ENCODE results near the gene ITGB1.
A peak's percentile ranks its signal among the peaks of the same experiment; 100 is the strongest.
"Not testable (repeated sequence)": the region's sequence is repeated elsewhere in the genome, so short reads cannot be mapped to it uniquely, and the experiment has no call there.

The ITGB1 gene

DNA sequence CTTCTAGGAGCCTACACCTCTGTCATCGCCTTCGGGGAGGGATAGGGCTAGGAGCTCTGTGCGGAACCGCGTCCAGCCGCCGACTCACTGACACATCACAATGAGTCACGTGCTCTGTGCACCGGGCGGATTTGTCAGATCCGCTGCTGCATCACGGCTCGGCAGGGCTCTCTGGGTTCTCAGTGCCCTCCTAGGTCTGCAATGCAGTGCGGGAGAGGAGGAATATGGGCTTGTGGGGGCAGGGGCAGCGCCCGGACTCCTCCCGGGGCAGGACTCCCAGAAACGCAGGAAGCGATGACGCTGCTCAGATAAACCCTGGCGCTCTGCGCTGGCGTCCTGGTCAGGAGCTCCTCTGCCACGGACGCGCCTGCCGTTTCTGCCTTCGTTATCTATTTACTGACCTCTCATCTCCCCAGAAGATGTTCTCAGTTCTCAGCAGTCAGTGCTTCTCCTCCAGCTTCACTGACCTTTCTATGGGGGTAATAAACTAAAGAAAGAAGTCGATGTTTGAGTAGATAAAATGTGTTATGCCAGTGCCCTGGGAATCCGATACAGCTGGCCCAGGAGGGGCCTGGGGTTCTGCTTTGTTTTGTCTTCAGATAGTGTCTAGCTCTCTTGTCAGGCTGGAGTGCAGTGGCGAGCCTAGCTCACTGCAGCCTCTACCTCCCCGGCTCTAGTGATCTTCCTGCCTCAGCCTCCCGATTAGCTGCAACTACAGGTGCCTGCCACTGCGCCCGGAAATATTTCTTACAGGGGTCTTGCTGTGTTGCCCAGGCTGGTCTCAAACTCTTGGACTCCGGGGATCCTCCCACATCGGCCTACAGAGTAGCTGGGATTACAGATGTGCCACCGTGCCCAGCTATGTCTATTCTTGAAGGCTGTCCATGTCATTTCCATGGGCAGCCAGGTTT, 22.8 kb upstream of the ITGB1 start:
- peak; percentile 61 for DNase-seq (ENCODE audit: low read depth)

DNA sequence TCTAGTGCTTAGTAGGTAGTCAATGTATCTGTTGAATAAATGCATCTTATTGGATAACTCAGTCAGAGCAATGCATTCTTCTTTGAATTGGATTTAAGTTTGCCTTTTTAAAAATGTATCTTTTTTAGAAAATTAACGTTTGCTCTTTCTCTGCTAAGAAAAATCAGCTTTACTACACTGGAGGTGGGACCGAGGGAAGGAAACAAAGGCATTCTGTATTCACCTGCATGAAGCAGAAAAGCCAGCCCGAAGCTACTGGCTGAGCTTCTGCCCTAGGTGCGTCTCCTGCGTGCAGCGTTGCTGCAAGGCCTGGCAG, 22.2 kb upstream of the ITGB1 start:
- DNase-seq (ENCODE audit: low read depth) = no peak

DNA sequence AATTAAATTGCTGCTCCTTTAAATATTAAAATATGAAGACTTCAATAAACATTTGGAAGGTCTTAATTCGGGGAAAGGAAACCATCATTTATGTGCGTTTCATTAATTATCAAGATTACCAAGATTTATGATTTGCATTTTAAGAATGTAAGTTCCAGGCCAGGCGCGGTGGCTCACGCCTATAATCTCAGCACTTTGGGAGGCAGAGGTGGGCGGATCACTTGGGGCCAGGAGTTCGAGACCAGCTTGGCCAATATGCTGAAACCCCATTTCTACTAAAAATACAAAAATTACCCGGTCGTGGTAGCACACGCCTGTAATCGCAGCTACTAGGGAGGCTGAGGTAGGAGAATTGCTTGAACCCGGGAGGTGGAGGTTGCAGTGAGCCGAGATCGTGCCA, 21.7 kb upstream of the ITGB1 start:
- DNase-seq (ENCODE audit: low read depth) = not testable (repeated sequence)

DNA sequence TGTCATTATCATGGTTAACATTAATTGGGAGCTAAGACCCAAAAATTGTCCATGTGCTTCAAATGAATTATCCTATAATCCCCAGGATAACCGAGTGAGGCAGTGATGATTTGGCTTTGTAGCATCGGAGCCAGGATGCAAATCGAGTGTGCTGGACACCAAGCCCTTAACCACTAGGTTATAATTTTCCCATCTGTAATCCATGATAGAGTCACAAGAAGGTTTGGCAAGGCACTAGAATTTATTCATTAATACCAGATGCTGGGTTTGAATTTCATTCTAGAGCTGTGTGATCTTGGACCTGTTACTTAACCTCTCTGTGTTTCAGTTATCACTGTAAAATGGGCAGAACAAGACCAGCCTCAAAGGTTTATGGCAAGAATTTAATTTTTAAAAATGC, 21.0 kb upstream of the ITGB1 start:
- no peak for DNase-seq (ENCODE audit: low read depth)

DNA sequence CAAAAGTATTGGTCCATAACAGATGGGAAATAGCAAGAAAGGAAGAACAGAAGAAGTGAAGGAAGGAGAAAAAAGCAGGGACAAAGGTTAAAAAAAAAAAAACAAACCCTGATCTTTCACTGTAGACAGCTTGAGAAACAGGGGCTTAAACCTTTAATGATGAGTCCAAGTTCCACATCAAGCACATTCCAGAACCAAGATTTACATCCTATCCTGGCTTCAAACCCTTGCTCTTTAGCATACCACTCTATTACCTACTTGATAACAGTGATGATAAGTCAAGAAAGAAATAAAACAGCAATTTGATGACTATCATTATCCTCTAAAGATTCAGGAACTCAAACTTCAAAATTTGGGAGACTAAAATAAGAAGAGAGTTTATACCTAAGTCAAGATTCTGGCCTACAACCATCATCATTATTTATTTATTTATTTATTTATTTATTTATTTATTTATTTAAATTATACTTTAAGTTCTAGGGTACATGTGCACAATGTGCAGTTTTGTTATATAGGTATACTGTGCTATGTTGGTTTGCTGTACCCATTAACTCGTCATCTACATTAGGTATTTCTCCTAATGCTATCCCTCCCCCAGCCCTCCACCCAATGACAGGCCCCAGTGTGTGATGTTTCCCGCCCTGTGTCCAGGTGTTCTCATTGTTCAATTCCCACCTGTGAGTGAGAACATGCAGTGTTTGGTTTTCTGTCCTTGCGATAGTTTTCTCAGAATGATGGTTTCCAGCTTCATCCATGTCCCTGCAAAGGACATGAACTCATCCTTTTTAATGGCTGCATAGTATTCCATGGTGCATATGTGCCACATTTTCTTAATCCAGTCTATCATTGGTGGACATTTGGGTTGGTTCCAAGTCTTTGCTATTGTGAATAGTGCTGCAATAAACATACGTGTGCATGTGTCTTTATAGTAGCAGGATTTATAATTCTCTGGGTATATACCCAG, 20.1 kb upstream of the ITGB1 start:
- DNase-seq (ENCODE audit: low read depth) = not testable (repeated sequence)

DNA sequence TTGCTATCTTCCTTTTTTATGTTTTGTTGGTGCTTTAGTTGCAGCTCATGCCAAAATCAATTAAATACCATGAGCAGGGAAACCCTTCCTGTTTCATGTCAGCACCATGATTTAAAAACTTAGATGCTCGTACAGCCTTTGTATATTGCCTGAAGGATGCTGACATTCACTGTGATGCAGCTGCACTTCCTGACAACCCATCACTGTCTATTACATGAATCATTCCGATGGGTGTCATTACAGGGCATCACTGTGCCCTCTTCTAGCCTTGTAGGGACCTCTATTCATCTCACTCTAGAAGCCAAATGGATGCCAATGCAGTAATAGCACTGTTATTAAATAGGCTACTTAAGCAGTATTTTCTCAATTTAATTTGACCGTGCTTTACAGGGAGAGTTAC, 18.3 kb upstream of the ITGB1 start:
- DNase-seq (ENCODE audit: low read depth) = no peak

DNA sequence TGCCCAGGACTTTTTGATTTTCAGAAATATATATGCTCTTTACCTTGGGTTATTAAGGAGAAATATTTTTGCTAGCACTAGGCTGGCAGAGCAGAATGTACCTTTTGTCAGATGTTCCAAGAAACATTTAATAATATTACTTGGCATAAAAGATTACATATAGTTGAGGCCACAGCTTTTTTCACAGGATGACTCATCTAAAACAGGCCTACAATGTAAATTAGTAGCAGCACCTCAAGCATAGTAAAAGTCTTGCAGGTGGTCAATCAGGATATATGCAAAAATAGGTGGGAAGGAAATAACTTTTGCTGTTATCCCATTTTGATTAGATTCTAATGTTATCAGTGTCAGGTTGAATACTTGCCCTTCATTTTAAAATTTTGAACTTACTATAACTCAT, 14.9 kb upstream of the ITGB1 start:
- no peak for DNase-seq (ENCODE audit: low read depth)

DNA sequence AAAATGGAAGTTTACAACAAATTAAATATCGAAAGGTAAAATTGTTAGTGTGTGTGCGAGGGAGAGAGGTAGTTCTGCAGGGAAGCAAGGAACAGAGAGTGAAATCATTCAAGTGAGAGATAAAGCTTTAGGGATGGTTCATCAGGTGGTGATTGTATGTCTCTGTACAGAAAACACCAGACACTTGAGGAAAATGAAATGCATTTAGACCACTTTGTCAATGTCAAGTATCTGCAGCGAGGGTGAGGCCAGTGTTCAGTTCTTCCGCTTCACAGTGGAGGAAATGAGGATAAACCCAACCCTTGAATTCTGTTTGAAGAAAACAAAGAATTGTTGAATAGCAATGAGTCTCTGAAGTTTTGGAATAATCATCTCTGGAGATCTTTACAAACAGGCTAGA, 14.4 kb upstream of the ITGB1 start:
- DNase-seq (ENCODE audit: low read depth) = no peak

DNA sequence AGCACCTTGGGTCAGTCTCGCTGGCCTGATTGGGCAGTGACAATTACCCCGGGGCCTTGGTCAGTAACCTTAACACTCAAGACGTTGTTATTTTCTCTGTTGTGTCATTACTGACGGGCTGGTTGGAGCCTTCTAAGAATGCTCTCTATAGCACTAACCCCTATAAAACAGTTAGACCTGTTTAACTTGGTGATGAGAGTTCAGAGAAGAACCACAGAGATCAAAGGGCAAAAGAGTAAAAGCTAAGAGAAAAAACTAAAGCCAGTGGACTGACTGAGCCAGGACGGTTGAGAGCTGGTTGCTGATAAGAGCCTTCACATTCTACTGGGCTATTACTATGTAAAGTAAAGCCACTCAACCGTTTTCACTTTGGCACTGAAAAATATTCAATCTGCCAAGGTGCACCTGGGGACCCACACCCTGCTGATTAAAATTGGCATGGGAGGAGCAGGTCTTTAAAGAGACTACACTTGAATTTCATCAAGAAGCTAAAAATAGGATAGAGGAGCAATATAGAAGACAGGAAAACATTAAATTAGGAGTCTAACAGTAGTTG, 13.6 kb upstream of the ITGB1 start:
- DNase-seq (ENCODE audit: low read depth) = no peak

DNA sequence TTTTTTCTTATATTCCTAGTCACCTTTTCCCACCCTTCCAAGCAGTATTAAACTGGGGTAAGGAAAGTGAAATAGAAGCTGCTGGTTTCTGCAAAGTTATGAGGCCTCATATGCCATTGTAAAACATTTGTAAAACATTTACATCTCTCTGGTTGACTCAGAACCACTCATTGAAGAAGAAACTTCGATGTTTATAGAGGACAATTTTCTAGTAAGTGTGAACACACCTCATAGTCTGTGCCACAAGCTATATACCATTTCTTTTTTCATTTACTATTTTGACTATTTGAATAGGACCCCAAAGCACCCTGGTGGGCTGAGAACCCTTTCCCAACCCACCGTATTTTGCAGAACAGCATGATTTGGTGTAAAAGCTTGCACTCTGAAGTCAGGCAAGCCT, 12.9 kb upstream of the ITGB1 start:
- no peak for DNase-seq (ENCODE audit: low read depth)

DNA sequence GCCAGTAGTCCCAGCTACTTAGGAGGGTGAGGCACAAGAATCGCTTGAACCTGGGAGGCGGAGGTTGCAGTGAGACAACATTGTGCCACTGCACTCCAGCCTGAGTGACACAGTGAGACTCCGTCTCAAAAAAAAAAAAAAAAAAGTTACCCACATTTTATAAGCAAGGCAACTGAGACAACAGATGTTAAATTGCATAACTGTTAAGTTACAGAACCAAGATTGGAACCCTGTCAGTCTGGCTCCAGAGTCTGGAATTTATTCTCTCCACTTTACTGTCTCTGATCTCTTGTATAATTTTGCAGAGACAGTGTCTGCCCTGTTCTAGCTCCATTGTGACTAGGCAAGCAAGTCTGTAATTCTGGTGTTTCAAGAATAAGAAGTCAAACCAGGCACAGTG, 6.2 kb upstream of the ITGB1 start:
- DNase-seq (ENCODE audit: low read depth) = no peak

DNA sequence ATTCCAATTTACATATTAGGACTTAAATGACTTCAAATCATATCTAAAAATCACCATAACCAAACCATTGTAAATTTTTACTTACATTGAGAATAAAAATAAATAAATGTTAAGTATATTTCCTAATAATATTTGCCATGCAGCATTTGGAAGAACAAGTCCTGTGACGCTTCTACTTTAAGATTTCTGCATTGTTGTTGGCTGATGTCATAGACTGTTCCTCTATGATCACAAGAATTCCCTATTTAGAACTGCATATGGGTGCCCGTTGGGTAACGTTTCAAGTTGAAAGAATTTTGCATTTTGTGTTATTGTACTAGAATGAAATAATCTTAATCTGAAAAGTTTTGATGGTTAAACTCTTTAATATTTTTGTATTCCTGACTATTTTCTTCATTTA, 5.1 kb upstream of the ITGB1 start:
- no peak for DNase-seq (ENCODE audit: low read depth)

DNA sequence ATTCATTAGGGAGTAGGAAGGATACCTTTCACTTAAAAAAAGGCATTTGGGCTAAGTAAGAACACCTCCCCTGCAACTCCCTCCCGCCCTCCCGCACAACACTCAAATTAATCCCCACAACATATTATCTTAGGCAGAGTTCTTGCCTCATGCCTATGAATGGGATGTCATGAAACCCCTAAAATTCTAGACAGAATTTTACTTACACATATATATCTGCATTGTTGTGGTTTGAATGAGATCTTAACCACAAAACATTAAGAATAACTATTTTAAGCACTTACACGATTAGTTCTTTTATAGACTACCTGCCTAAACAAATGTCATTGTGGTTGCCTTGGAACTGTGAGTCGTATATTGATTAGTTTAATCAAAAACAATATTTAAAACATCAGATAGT, 4.5 kb upstream of the ITGB1 start:
- DNase-seq (ENCODE audit: low read depth) = no peak

DNA sequence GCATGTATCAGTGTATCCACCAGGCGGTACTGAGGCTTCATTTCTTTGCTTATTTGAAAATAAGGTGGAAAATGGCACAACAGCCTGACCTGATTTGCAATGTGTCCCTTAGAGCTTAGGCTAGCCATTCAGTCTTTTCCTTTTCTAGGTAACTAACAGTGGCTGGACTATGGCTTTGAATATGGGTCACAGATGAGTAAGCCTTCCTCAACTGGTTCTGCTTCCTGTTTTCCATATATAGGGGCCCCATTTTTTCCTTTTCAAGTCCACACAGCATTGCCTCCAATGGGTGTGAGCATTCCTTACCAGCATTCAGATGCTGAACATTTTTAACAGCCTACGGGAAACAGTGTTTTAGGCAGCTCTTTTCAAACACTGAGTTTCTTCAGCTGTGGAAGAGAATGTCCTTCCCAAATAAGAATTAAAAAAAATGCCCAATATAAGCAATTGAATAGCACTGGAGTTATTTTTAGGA, 3.9 kb upstream of the ITGB1 start:
- DNase-seq (ENCODE audit: low read depth) = no peak

DNA sequence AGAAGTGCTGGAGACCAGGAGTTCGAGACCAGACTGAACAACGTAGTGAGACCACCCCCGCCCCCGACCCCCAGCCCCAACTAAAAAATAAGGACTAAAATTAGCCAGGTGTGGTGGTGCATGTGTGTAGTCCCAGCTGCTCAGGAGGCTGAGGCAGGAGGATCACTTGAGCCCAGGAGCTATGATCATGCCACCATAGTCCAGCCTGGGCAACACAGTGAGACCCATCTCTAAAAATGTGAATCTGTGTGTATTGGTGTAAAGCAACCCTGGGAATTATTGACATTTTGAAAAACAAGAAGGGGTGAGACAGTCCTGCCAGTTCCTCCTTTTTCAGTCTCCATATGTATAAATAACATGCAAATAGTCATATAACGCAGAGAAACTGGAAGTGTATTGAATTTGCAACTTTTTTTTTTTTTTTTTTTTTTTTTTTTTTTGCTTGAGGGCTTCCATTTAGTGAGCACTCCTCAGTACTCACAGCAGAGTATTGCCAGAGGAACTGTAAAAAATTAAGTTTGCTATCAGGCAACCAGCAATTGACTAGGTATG, 3.4 kb upstream of the ITGB1 start:
- no peak for DNase-seq (ENCODE audit: low read depth)

DNA sequence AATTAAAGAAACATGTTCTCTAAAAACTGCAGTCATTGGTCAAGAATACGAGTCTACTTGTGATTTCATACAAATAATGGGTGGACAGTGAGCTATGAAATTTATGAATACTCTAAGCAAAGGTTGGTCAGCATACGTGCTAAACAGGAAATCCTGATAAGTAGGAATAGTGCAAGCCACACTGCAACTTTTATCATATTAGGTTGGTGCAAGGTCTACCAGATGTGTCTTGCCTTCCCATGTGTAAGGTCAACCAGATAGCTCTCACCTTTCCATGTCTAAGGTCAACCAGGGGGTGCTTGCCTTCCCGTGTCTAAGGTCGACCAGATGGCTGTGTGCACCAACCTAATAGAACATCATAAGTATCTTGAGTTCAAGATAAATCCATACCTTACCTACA, 2.0 kb upstream of the ITGB1 start:
- DNase-seq (ENCODE audit: low read depth) = no peak

DNA sequence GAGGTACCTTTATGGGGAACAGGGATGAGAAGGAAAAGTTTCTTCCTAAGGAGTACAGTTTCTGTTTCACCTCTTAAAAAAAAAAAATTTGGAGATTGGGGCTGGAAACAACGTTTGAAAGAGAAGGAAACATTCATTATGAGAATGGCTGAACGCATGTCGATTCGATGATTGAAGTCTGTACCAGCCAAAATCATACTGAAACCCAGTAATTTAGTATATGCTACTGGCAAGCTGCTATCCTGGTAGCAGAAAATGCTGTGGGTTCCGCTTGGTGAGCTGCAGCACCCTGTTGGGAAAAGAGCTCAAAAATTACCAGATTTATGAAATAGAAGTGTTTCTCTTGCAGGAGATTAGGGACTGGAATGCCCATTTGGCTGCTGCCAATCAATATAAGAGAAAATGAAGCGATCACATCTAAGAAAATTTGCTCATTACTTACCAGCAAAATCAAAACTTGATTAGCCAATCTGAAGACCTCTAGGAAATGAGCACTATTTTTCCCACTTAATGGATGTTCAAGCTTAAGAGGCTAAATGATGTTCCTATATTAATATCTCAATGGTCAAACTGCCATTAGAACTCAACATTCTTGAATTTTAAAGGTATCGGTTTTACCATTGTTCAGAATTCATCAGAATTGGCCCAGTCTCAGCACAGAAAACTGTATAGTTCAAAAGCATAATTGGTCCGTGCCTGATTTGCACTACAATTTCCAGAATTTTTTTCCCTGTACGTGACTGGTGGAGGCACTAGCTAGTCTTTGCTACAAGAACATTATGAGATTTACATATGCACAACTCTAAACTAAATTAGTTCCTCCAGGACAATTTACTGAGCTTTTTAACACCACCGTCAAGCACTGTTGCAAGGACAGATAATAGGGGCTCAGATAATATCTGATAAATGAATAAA, 1.2 kb upstream of the ITGB1 start:
- DNase-seq (ENCODE audit: low read depth) = no peak

DNA sequence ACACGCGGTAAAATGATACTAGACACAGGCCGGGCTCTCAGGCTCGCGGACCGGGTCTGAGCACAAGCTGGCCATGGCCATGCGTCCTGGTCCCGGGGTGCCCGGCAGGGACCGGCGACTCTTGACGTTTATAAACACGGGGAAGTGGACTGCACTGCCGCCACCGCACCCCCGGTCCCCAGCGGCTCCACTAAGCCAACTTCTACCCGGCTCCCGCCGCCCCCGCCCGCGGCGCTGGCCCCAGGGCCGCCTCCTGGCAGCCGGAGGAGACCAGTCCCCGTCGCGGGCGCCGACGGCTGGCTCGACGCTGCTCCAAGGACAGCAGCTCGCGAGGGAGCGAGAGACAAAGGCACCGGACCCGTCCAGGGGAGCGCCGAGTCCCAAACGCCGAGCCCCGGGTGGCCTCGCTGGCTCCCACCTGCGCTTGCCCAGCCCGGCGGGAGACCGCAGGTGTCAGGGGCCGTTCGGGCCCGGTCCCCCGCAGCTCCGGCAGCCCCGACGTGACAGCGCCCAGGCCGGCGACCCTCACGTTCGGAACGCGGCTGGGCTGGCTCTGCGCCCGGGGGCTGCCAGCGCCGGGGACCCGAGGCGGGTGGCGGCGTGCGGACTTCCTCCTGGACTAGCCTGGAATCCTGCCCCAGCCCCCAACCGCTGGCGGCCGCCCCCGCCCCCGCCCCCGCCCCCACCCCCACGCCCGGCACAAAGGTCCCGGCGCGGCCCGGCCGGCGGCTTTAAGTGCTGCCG, 517 bp downstream of the ITGB1 start:
- no peak for DNase-seq (ENCODE audit: low read depth)

DNA sequence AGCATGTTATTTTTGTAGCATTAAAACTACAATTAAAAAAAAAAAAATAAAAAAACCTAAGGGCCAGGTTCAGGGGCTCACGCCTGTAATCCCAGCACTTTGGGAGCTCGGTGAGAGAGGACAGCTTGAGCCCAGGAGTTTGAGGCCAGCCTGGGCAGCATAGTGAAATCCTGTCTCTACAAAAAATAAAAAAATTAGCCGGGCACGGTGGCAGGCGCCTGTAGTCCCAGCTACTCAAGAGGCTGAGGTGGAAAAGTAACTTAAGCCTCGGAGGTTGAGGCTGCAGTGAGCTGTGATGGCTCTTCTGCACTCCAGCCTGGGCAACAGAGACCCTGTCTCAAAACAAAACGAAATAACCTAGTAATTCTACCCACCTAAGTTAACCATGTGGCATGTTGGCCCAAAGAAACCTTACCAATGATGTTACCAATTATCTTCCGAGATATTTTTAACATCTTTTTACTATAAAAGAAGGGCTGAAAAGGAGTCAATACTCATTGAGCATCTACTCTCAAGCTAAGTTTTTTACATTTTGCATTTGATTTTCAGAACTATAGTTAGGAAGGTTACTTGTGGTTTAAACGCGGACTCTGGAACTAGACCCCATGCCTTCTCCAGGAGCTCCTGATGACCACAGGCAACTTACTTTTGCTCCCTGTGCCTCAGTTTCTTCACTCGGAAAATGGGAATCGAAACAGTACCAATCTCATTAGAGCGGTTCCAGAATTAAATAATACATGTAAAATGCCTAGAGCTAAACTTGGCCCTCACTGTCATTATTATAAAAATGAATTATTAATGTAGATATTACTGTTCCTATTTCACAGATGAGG, 1.4 kb downstream of the ITGB1 start:
- DNase-seq (ENCODE audit: low read depth) = no peak

DNA sequence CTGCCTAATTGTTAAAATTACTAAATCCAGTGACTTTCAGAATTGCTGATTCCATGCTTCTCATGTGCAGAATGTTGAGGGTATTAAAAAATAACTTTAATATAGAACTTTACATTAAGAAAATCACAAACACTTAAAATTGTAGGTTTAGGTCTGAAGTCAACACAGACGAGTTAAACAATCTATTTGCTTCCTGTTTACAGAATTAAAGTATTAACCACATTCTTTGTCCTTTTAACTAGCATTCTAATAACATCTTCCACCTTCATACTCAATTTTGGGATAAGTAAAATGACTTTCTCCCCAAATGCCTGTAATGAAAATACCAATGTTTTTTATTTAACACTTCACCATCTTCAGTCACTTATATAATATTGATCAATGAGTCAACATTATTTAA, 2.2 kb downstream of the ITGB1 start:
- no peak for DNase-seq (ENCODE audit: low read depth)
